Stimulated activated CD4-positive, alpha-beta T cell treated with anti-CD3 and anti-CD28 coated beads, TNF-alpha, amount 100 ng/mL, for 24 hours (primary cell): ENCODE measurements around the gene TGFBR3.

Experiments used
- DNase-seq, 3 experiments: peaks; one replicate each; pipeline ENCODE4 v3.0.0-alpha.2; 2020; ENCODE audit warnings: low read depth in 3 of 3

TGFBR3 gene

GRCh38 chr1:91799159-91799558 is 86.8 kb downstream of the TGFBR3 start:
- DNase-seq, result no peak

DNA sequence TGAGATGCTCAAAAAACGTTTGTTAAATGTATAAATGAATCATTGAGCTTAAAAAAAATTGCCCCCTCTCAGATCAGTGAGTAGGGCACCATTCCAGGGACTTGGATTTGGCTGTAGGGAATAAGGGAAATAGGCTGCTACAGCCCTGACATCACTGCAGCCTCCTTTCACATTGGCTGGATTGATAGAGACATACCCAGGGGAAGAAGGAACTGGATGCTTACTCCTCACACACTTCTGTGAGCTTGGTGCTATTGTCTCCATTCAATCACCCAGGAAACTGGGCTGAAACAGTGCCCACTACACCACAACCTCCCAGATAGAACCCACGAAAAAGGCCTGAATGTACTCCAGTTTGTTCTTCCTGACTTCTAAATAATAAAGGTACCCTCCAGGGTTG is 87.2 kb downstream of the TGFBR3 start:
- DNase-seq, result no peak

DNA sequence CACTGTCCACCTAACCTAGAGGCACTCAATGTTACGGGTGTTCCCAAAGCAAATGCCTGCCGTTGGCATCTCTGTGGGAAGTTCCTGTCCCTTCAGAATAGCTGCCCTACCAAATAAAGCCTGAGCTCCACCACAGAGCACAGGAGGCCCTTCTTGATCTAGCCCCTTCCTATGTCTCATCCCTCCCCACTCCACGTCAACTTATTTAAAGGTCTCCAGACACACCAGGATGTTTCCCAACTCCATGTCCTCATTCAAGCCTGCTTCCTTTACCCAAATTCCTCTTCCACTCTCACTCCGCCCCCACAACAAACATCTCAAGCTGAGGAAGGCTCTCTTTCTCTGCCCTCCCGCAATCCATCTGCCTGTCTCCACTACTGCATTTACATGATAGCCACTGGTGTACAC is 87.7 kb downstream of the TGFBR3 start:
- no peak for DNase-seq

- no peak for DNase-seq
These were observed 88.8 kb downstream of the TGFBR3 start for GRCh38 chr1:91797164-91797563.

DNA sequence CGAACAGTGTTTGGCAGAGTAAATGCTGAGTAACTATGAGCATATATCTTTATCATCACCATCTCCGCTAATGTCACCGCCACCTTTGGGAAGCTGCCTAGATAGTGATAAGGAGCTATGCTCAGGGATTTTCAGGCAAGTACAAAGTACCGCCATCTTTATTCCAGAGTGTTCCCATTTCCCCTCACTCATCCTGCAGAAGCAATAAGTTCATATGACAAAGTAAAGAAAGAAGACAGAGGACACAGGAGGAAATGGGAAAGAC is 89.6 kb downstream of the TGFBR3 start:
- DNase-seq, result no peak

- no peak for DNase-seq
These were observed 90.2 kb downstream of the TGFBR3 start for GRCh38 chr1:91795591-91796389.

GRCh38 chr1:91793877-91794276 is 92.1 kb downstream of the TGFBR3 start:
- no peak for DNase-seq

- DNase-seq, result no peak
These were observed 92.8 kb downstream of the TGFBR3 start for GRCh38 chr1:91793189-91793588.

- DNase-seq, result no peak
These were observed 93.4 kb downstream of the TGFBR3 start for GRCh38 chr1:91792489-91793071.

DNA sequence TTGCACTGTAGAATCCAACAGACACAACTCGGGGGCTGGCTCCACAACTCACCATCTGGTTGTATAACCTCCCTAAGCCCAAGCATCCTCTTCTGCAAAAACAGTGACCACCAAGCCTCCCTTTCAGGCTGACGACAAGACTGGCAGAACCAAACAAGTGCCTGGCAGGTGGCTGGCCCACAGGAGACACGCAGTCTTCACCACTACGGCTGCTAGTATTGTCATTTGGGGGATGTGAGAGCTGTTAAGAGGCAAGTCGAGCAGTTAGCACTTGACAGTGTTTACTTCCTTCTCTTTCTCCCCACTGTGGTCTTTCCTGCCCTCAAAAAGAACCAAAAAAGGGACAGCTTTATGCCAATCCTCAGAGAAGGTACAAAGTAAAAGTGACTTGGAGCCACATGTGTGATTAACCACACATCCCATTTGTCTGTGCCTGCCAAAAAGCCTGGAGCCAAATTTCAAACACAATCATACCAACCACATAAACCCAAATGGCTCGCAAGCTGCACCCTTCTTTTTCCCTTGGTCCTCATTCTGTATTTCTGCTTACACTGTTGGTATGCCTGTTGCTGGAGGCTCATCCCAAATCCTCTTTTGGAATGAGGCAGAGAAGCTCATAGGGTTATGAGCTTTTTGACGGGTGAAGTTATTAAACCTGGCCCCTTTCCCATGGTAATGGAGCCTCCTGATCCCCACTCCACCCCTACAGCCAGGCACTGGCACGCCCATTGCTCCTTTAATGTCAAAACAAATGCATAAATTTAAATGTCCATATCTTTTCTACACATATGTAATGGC is 94.1 kb downstream of the TGFBR3 start:
- no peak for DNase-seq

DNA sequence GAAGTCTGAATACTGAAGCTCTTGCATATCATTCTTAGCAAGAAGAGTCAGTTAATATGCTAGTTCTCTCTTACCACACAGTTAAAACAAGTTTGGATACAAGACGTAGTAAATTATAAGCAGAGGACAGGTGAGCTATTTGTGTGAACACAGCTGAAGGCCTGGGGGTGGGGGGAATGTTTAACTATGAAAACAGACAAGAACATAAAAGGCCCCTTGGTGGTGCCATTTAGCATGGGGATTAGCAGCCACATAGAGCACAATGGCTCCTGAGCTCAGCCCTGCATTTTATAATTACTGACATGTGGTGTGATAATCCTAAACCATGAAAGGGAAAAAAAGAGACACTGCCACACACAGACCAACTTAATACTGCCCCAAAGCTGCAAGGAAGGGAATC is 94.8 kb downstream of the TGFBR3 start:
- DNase-seq, result no peak

- no peak for DNase-seq
These were observed 95.6 kb downstream of the TGFBR3 start for GRCh38 chr1:91790392-91790791.

DNA sequence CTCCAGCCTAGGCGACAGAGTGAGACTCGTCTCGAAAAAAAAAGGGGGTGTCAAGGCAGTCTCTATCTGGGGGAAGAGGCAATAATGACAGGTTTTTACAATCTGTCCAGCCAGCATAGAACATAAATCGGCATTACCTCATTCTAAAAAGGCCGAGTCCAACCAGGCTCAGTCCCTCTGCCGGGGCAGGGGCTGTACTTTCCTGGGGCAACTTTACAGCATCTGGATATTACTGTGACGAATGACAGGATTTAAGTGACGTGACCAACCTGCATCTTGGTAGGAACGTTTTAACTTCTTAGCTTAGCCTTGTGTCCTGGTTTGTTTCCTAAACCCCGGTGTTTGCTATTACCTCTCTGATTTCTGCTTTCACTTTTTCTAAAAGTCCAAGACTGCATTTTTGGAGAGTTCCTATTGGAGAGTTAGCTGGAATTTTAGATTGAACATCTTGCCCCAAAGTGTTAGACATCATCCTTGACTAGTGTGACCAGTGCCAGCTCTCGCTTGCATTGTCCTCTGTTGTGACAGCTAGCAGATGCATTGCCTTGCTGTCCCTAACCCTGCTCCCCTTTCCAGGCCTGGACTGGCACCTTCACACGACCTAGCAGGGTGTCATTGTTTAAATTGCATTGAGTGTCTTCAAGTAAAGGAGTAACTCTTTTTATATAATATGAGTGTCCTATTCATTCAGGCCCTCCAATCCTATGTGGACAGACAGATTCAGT is 96.5 kb downstream of the TGFBR3 start:
- no peak for DNase-seq

GRCh38 chr1:91787919-91788318 is 98.0 kb downstream of the TGFBR3 start:
- DNase-seq, result no peak

DNA sequence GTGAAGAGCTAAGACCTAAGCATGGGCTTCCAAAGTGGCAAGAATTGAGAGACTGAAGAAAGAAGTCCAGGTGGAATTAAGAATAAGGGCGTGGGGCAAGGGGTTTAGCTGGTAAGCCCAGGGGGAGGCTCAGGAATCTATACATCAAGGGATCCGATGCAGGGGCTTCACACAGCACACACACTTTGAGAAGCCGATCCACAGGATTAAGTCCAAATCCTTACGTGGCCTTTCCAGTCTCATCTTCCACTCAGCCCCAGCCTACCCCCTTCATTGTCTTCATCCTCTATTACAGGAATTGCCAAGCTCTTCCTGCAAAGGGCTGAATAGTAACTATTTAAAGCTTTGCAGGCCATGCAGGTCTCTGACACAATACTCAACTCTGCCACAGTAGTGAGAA is 101.3 kb downstream of the TGFBR3 start:
- no peak for DNase-seq

DNA sequence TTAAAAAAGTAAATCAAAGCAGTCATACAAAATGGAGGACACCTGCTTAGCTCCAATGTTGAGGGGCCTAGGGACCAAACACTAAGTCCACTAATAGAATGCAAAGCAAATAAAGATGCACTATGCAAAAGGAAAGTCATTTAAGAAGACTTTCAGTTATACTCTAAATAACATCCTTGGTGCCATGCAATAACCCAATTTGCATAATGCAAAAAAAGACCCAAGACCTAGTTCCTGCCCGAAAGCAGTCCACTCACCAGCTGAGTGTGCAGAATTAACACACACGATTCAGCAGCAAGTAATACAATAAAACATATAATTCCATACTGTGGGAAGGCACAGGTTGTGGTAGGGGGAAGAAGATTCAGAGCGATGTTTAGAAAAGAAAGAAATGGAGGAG is 101.8 kb downstream of the TGFBR3 start:
- DNase-seq, result no peak

- no peak for DNase-seq
These were observed 102.4 kb downstream of the TGFBR3 start for GRCh38 chr1:91783423-91784170.

DNA sequence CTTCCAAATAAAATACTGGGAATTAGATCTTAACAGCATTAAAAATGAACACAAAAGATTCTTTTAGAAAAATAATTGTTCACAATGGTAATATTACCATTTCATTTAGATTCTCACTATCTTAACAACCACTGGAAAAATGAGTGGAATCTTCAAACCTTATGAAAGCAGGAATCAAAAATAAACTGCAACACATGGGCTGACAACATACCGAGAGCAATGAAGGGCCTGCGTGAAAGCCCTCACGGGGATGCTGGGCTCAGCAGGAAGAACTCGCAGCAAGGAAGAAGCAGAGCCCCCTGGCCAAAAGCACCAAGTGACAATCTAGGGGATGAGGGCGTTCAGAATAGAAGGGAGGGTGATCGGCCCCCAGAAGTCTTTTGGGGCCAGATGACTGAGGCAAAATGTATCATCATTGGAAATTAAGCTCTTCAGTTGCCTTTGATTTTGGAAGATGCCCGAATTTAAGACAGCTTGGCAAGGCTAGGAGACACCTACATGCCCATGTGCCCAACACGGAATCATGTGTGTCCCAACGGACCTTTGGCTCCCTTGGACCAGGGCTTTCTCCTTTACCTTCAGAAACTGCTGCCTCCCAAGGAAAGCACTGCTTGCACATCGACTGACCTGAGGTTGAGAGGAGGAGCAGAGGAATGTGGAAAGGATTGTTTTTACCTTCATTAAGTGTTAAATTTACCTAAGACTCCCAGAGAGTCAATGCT is 103.9 kb downstream of the TGFBR3 start:
- no peak for DNase-seq

DNA sequence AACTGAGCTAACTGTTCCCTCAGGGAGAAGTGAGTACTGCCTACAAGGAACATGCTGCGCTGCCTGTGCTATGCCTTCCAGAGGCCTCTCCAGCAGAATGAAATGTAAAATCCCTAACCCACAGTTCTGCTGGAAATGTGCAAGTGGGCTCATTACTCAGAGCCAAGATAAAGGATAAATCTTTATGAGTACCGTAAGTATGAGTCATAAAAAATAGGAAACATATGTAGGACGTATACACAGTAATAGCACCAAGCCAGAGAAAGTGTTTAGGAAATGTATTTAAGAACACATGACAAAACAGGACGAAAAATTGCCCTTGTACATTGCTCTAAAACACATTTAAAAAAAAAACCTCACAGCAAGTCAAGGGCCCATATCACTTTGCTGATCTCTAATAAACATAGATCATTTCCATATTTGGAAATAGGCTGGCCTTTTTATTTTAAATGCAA is 104.6 kb downstream of the TGFBR3 start:
- no peak for DNase-seq

DNA sequence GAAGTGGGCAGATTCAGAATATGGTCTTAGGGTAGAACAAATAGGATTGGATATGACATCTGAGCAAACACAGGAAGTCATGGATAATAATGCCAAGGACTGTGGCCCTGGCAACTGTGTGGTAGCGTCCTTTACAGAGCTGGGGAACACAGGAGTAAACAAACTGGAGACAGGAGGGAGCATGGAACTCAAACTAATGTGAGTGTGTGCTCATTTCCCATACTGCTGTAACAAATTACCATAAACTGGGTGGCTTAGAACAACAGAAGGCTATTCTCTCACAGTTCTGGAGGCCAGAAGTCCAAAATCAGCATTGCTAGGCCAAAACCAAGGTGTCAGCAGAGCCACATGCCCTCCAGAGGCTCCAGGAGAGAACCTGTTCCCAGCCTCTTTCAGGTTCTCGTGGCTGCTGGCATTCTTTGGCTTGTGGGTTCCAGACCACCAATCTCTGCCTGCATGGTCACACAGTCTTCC is 106.4 kb downstream of the TGFBR3 start:
- DNase-seq, result no peak

DNA sequence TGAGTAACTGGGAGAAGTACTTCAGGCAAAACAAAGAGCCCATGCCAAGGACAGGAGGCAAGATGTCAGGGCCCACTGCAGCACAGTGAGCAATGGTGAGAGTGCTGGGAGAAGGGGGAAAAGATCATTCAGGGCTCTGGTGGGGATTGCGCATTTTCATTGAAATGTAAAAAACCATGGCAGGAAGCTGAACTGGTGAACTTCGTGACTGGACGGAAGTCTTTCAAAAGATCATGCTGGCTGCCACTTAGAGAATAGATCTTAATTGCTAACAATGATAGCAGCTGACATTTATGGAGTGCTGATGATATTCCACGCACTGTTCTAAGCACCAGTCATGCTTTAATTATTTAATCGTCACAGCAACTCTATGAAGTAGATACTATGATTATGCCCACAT is 107.0 kb downstream of the TGFBR3 start:
- no peak for DNase-seq
